ENCODE results near the gene ERCC1.
"Not testable (repeated sequence)": the region's sequence is repeated elsewhere in the genome, so short reads cannot be mapped to it uniquely, and the experiment has no call there.

Gene ERCC1

DNA sequence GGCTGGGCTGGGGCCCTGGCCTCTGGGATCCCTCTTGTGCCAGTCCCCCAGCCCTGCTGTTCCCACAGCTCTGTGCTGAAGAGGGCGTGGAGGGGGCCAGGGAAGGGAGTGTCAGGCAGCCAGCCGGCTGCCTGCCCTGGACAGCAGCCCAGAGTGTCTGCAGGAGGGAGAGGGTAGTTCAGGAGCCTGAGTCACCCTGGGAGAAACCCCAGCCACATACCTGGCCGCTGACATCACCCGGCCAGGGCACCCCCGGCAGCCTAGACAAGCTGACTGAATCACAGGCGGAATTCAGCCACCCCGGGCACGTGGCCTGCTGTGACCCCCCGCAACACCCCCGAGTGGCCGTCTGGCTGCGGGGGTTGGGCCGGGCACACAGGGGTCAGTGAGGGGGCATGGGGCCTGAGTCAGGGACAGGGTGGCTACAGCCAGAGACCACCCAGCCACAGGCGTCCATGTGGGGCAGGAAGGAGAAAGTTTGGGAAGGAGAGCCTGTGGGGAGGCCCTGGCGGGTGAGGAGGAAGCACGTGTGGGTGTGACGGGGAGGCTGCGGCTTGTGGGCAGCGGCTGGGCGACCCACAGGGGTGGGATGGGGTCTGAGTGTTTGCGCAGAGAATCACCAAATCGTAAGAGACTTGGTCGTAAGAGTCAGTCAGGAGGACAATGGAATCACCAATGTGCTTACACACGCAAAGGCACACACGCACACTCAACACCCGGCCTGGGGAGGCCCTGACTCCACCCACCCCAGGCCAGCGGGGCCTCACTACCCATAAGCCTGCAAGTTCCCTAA lies 32.2 kb upstream of the ERCC1 start:
- in situ Hi-C loops (cut with MboI; ENCODE audit: low sequenced_read_pairs): no loop called here

GRCh38 chr19:45451850-45452387 lies 28.2 kb upstream of the ERCC1 start:
- in situ Hi-C loops (cut with MboI; ENCODE audit: low sequenced_read_pairs): no loop called here

- in situ Hi-C loops (cut with MboI; ENCODE audit: low sequenced_read_pairs): no loop called here
Measured at GRCh38 chr19:45451131-45451849, 27.6 kb upstream of the ERCC1 start.

GRCh38 chr19:45450012-45450333 lies 26.3 kb upstream of the ERCC1 start:
- in situ Hi-C loops (cut with MboI; ENCODE audit: low sequenced_read_pairs): no loop called here

GRCh38 chr19:45448887-45449299 lies 25.2 kb upstream of the ERCC1 start:
- in situ Hi-C loops (cut with MboI; ENCODE audit: low sequenced_read_pairs): no loop called here

GRCh38 chr19:45448425-45448756 lies 24.7 kb upstream of the ERCC1 start:
- in situ Hi-C loops (cut with MboI; ENCODE audit: low sequenced_read_pairs): no loop called here

DNA sequence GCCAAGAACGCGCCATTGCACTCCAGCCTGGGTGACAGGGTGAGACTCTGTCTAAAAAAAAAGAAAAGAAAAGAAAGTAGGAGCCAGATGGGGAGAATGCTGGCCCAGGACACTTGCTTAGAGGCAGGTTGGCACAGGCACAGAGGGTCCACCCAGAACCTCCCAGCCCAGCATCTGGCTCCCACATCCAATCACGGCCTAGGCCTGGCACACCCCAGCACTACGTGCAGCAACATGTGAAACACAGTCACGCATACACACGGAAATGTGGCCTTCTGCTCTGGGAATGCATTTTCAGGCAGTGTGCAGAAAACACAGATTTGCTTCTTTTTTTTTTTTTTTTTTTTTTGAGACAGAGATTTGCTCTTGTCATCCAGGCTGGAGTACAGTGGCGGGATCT lies 23.2 kb upstream of the ERCC1 start:
- in situ Hi-C loops (cut with MboI; ENCODE audit: low sequenced_read_pairs): no loop called here

DNA sequence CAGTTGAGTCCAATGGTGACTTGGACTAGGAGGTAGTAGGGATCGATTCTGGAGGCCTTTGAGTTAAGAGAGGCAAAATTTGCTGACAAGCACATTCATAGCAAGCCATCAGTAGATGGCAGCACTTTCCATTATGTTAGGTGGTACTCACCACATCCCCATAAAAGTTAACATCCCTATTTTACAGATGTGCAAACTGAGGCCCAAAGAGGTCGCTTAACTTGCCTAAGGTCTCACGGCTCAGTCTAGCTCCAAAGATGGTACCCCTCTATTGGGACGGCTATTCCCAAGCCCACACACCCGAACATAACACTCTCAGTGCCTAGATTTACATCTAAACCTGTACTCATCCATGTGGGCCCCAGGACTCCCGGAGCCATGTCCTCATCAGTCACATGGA lies 22.6 kb upstream of the ERCC1 start:
- in situ Hi-C loops (cut with MboI; ENCODE audit: low sequenced_read_pairs): no loop called here

DNA sequence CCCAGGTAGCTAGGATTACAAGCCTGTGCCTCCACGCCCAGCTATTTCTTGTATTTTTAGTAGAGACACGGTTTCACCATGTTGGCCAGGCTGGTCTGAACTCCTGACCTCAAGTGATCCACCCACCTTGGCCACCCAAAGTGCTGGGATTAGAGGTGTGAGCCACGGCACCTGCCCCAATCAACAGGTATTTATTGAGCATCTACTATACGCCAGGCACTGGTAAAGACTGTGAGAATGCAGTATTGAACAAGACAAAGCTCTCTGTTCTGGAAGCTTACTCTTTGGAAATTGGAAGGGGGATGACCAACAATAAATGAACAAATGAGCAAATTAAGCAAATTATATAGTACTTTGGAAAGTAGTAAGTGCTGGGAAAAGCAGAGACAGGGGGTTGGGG lies 21.4 kb upstream of the ERCC1 start:
- in situ Hi-C loops (cut with MboI; ENCODE audit: low sequenced_read_pairs): no loop called here

DNA sequence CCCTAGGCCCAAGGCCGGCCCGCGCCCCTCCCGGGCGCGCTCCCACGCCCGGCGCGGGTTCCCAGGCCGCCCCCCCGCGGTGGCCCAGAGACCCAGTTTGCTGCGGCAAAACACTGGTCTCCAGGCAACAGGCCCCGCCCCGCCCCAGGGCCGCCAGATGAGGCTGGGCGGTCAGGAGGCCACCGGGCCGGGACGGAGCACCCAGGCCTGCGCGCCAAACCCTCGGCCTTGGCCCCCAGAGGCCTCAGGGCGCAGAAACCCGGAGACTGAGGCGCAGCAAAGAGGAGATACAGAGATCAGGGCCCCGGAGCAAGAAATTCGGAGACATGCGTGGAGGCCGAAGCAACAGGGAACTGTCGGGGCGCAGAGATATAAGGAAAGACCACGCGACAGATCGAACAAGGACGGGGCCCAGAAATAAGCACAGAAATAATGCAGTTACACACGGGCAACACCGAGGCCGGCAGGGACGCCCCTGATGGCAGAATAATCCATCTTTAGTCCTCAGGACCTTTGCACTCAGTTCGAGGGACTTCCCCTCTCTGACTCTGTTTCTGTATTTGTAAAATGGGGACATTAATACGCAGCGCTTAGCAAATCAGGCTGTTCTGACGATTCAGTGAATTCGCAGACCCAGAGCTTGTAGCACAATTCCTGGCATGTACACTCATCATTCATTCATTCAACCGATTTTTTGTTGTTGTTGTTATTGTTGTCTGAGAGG lies 20.8 kb upstream of the ERCC1 start:
- in situ Hi-C loops (cut with MboI; ENCODE audit: low sequenced_read_pairs): no loop called here

DNA sequence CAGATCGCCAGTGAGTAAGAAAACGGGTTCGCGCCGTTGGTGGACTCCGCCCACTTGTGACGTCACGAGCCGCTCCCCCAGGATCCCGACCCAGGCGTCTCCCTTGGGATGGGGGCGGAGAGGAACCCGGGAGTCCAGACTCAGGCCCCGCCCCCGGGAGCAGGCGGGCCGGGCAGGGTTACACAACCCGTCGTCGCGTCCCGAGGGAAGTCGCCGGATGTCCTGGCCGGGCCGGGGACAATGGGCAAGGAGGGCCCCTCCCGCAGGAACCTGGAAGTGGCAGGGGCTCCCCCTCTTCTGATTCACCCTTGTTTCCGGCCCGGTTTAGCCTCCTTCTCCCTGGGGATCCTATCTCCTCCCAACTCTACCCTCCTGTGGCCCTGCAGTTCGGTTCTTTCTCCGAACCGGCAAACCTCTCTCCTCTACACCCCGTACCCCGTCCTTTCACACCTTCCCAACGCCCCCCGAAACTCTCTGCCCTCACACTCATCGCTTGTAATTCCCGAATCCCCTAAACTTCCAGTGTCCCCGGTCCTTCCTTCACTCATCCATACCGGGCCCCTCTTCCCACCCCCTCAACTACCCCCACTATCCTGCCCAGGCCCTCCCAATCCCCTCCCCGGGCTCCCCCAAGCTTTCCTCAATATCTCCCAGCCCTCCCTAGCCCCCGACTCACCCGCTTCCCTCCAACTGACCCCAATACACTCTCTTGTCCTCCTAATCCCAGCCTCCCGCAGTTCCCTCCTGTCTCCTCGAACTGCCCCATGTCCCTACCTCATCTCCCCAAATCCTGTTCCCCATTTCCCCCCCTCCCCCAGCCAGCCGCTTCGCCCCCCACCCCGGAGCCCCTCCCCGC lies 20.0 kb upstream of the ERCC1 start:
- in situ Hi-C loops (cut with MboI; ENCODE audit: low sequenced_read_pairs): no loop called here

- in situ Hi-C loops (cut with MboI; ENCODE audit: low sequenced_read_pairs): no loop called here
Measured at GRCh38 chr19:45442778-45443461, 19.2 kb upstream of the ERCC1 start.

DNA sequence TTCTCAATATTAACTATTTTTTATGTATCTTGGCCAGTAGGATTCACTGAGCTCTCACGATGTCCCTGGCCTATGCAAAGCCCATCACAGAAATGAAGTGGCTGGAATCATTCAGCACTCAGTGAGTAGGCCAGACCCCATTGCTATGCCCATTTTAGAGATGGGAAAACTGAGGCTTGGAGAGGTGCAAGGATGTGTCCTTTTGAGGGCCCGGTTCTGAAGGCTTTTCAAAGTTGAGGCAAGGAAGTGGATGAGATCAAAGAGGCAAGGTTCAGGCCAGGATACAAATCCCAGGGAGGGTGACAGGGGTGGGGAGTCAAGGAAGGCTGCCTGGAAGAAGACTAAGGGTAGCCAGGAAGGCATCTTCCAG lies 18.7 kb upstream of the ERCC1 start:
- in situ Hi-C loops (cut with MboI; ENCODE audit: low sequenced_read_pairs): no loop called here

GRCh38 chr19:45440873-45441654 lies 17.3 kb upstream of the ERCC1 start:
- in situ Hi-C loops (cut with MboI; ENCODE audit: low sequenced_read_pairs): no loop called here

DNA sequence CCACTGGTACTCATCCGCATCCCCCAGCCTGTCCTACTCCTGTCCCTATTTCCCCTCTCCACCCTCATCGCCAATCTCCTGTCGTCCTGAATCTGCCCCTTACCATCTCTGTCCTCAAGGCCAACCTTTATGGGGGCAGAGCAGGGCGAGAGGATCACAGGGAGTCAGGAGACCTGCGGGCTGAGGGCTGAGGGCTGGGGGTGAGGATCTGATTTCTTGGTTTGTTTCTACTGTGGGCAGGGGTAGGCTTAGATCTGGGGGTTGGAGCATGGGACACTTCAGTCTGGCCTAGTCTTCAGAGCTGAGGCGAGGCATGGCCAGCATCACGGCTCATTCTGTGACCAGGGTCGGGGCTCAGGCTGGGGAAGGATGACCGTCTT lies 16.5 kb upstream of the ERCC1 start:
- in situ Hi-C loops (cut with MboI; ENCODE audit: low sequenced_read_pairs): no loop called here

GRCh38 chr19:45439569-45440258 lies 16.0 kb upstream of the ERCC1 start:
- in situ Hi-C loops (cut with MboI; ENCODE audit: low sequenced_read_pairs): no loop called here

GRCh38 chr19:45439190-45439568 lies 15.5 kb upstream of the ERCC1 start:
- in situ Hi-C loops (cut with MboI; ENCODE audit: low sequenced_read_pairs): no loop called here

DNA sequence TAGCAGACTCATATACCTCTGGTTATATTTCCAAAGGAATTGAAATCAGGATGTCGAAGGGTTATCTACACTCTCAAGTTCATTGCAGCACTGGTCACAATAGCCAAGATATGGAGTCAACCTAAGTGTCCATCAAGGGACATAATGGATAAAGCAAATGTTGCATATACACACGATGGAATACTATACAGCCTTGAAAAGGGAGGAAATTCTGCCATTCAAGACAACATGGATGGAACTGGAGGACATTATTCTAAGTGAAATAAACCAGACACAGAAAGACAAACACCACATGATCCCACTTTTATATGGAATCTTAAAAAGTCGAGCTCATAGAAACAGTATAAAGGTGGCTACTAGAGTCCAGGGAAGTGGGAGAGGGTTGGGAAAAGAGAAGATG lies 13.6 kb upstream of the ERCC1 start:
- in situ Hi-C loops (cut with MboI; ENCODE audit: low sequenced_read_pairs): no loop called here

- in situ Hi-C loops (cut with MboI; ENCODE audit: low sequenced_read_pairs): not testable (repeated sequence)
Measured at GRCh38 chr19:45432543-45432942, 8.8 kb upstream of the ERCC1 start.

Data from hTERT RPE-1 (cell line).